GM18951 (cell line): ENCODE results near the gene SPDYE17.
"Not testable (repeated sequence)": the region's sequence is repeated elsewhere in the genome, so short reads cannot be mapped to it uniquely, and the experiment has no call there.

Source experiments
- in situ Hi-C: fragments of 300-500 bp; cut with MboI; formaldehyde crosslinking; loops from one replicate; pipeline ENCODE4 v1.12.0; 2022; ENCODE audit warnings: low sequenced_read_pairs, mixed read lengths, inconsistent platforms; ENCODE audit not compliant: unreplicated experiment

SPDYE17 gene, protein sequence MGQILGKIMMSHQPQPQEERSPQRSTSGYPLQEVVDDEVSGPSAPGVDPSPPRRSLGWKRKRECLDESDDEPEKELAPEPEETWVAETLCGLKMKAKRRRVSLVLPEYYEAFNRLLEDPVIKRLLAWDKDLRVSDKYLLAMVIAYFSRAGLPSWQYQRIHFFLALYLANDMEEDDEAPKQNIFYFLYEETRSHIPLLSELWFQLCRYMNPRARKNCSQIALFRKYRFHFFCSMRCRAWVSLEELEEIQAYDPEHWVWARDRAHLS

DNA sequence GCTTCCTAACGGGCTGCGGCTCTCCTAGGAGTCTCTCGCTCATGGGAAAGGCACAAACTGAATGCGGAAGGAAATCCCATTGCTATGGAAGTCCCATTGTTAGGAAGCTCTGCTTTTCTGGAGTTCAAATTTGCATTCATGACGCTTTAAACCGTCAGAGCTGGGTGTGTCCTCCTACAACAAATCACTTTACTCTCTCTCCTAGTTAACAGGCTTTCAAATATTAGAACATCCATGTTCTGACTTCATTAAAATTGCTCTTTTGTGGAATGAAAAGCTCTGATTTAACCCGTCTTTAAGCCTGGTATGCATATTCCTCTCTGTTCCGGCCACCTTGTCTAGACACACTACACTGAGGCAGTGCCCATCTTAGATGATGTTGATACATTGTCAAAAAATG, at the start of gene SPDYE17:
TSS of gene SPDYE17 (minus strand) at position 101 of the 400 bp plus-strand sequence. CDS start 1,791 bp downstream, outside the sequence.
- in situ Hi-C loops = not testable (repeated sequence)

- in situ Hi-C loops = not testable (repeated sequence)
Observed at GRCh38 chr7:77080236-77080635, 48.1 kb upstream of the SPDYE17 start.

GRCh38 chr7:77079624-77080023, 47.5 kb upstream of the SPDYE17 start:
- in situ Hi-C loops = not testable (repeated sequence)

GRCh38 chr7:77079112-77079511, 47.0 kb upstream of the SPDYE17 start:
- in situ Hi-C loops = not testable (repeated sequence)

- in situ Hi-C loops = not testable (repeated sequence)
Observed at GRCh38 chr7:77077060-77077459, 44.9 kb upstream of the SPDYE17 start.

DNA sequence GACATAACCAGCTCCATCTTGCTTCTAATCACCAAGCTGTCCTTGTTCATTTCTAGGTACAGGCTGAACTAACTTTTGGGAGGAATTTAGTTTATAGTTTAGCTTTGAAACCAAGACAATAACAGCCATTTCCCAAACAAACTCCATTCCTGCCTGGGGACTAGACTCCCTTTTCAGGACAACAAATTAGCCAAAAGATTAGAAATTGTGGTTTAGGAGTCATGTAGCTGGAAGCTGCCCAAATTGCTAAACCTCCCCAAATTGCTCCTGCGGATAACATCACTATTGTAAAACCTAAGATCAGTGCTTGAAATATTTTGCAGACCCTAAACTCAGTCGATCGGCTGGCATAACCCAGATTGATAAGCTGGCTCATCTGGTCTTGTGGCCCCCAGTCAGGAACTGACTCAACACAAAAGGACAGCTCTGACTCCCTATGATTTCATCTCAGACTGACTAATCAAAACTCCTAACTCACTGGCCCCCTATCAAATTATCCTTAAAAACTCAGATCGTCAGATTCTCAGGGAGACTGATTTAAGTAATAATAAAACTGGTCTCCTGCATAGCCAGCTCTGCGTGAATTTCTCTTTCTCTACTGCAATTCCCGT, 42.7 kb upstream of the SPDYE17 start:
- in situ Hi-C loops = not testable (repeated sequence)

DNA sequence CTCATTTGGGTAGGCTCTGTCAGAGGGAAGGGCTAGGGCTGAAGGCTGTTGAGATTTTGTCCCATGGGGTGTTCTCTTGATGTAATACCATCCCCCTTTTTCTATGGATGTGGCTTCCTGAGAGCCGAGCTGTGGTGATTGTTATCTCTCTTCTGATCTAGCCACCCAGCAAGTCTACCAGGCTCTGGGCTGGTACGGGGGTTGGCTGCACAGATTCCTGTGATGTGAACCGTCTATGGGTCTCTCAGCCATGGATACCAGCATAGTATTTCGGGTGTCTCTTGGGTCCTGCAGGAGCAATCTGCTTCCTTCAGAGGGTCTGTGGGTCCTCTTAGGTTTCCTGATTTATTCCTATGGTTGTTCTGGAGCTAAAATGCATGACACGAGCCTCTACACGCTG, 38.9 kb upstream of the SPDYE17 start:
- in situ Hi-C loops = not testable (repeated sequence)

- in situ Hi-C loops = not testable (repeated sequence)
Observed at GRCh38 chr7:77065869-77066268, 33.7 kb upstream of the SPDYE17 start.

DNA sequence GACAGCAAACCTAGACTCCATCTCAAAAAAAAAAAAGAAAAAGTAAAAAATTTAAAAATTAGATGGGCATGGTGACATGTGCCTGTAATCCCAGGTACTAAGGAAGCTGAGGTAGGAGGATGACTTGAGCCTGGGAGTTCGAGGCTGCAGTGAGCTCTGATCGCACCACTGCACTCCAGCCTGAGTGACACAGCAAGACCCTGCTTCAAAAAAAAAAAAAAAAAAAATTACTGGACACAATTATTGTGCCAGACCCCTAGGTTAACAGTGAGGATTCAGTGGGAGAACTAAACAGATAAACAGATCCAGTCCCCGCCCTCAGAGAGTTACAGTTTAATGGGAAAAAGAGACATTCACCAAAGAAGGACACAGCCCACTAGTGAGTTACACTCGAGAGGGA, 31.6 kb upstream of the SPDYE17 start:
- in situ Hi-C loops = not testable (repeated sequence)

GRCh38 chr7:77062557-77062956, 30.4 kb upstream of the SPDYE17 start, which contains the start of gene SPDYE18:
TSS of gene SPDYE18 (minus strand) at chr7:77062558. CDS start at chr7:77060512, 2,046 bp downstream.
- in situ Hi-C loops = not testable (repeated sequence)

DNA sequence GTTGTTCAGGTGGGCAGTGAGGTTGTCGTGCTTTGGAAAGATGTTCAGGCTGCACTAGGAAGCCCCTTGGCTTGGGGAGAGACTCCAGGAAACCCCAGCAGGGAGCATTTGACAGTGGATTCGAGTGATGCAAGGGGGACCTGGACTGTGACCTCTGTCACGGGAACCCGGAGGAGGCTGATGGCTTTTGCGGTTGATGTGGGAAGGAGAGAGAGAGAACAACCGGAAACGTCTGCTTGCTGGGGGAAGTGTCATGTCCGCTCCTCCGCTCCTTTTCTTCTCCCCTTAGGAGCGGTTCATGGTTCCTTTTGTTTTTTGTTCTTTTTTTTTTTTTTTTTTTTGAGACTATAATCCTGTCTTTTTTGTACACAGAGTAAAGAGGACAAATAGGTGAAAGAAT, 5.8 kb downstream of the SPDYE17 start:
- in situ Hi-C loops = not testable (repeated sequence)

DNA sequence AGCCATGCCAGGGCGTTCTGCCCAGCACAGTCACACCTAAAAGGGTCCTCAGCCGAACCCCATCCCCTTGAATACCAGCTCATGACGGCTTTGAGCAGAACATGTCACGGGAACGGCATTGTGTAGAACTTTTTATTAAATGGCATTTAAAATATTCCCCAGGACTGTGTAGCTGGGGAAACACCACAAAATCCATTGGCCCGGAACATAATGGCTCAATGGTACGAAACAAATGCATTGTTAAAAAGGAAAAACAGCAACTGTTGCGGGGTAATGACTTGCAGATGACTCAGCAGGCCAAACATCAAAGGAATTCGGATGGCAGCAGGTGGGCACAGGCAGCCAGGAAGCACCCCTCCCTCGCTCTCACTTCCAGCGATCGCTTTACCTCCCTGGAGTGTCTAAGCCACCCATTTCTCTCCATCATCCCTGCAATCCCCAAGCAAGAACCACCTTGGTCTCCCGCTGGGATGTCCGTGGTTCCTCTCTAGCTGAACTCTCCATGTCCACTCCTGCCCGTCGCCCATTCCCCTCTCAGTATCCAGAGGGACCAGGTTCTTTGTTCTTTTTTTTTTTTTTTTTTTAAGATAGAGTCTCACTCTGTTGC, 22.0 kb downstream of the SPDYE17 start:
- in situ Hi-C loops = not testable (repeated sequence)

DNA sequence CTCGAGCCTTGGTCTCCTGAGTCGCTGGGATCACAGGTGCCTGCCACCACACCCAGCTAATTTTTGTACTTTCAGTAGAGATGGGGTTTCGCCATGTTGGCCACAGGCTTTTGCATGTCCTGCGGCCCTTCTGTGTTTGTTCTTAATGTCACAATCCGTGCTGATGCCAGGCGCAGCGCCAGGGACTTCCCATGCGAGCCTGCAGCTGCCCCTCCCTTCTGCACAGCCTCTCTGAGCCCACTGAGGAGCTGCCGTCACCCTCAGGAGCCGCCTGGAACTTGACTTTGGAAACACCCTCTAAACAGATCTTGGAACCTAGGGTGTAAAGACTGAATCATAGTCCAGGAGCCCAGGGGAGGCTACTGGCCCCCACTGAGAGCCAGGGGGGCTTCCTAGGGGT, 24.2 kb downstream of the SPDYE17 start:
- in situ Hi-C loops = loop anchor here (10.0 kb wide), 1 partner anchor 503 kb away; no protein-coding TSS in a partner anchor

DNA sequence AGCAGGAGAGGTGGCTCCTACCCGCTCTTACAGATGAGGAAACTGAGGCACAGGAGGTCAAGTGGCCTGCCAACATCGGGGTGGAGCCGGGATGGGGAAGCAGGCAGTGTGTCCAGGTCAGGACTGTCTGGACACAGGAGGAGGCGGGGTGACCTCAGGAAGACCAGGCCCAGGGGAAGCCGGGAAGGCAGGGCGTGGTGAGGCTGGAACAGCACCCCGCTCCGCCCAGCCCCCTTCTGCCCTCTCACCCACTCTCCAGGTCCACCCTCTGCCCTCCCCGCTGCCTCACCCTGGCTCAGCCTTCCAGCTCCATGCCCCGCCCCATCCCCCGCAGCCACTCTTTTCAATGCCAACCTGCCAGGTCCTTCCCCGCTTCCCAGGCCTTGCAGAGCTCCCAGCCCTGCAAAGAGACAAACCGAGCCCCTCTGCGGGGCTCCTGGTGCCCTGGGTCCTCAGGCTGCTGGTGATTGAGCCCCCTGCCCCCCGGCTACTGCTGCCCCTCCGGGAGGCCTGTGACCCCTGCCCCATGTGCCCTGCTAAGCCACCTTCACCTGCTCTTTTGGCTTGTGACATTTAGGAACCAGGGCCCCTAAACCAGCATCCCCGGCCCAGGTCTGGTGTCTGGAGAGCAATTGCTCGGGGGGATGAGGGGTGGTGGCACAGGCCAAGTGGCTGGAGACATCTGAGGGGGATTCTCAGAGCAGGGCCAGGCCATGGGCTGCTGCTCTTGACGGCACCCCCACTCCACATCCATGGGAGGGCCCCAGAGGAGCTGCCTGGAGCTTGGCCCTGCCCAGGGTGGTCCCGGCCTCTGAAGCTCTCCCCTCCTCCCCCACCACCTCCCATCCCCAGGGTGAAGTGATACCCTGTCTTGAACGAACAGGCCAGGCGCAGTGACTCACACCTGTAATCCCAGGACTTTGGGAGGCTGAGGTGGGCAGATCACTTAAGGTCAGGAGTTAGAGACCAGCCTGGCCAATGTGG, 25.7 kb downstream of the SPDYE17 start:
- in situ Hi-C loops = loop anchor here (10.0 kb wide), 1 partner anchor 502 kb away; no protein-coding TSS in a partner anchor

GRCh38 chr7:77005461-77006057, 26.6 kb downstream of the SPDYE17 start:
- in situ Hi-C loops = loop anchor here (10.0 kb wide), 1 partner anchor 501 kb away; no protein-coding TSS in a partner anchor

GRCh38 chr7:77004151-77004550, 28.0 kb downstream of the SPDYE17 start:
- in situ Hi-C loops = loop anchor here (10.0 kb wide), 1 partner anchor 499 kb away; no protein-coding TSS in a partner anchor

- in situ Hi-C loops = loop anchor here (10.0 kb wide), 1 partner anchor 498 kb away; no protein-coding TSS in a partner anchor
Observed at GRCh38 chr7:77003241-77003640, 28.9 kb downstream of the SPDYE17 start.

DNA sequence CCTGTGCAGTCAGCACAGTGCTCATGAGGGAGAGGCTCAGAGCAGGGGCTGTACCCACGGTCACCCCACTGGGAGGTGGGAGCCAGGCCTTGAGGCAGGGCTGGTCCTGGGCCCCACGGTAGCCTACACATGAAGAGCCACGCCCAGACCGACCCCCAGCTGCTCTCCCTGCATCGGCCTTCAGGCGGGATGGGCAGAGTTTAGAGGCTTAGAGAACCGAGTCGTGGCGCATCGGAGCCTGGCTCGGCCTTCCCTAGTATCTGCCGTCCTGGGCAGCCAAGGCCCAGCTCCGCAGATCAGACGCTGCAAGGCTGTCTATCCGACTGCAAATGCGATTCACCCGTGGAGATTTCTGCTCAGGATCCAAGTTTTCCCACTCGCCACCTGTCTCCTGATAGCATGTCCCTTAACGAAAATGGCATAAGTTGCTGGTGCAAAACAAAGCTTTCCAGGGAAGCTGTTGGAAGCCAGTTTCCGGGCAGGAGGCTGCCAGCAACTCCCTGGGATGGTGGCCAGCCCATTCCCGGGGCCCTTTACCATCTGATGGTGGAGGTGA, 29.4 kb downstream of the SPDYE17 start:
- in situ Hi-C loops = loop anchor here (10.0 kb wide), 1 partner anchor 498 kb away; no protein-coding TSS in a partner anchor

DNA sequence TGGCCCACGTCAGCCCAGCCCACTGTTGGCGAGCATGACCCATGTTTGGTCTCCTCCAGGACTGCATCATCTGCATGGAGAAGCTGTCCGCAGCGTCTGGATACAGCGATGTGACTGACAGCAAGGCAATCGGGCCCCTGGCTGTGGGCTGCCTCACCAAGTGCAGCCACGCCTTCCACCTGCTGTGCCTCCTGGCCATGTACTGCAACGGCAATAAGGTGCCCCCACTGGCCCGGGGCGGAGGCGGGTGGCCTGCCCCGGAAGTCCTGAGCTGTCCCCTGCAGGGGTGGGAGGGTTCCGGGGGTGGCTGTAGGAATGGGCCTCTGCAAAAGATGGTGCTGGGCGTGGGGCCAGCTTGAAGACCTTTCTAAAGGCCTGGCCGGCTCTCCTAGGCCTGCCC, 30.1 kb downstream of the SPDYE17 start:
- in situ Hi-C loops = loop anchor here (10.0 kb wide), 1 partner anchor 497 kb away; no protein-coding TSS in a partner anchor
